GM06990 (cell line): ENCODE results near the gene BORCS6.

ENCODE experiments used
- DNase-seq: peaks from one replicate; pipeline ENCODE4 v3.0.0-alpha.2; 2011; ENCODE audit not compliant: insufficient read length; ENCODE audit errors: extremely low read depth
- H3K27me3 ChIP-seq: replicated peaks from 2 replicates; pipeline ENCODE4 v1.6.0; 2011; ENCODE audit warnings: low read length; ENCODE audit not compliant: control insufficient read depth, insufficient read depth
- H3K36me3 ChIP-seq: 2 replicates; pipeline ENCODE4 v1.5.1; 2011; ENCODE audit warnings: low read length; ENCODE audit not compliant: control insufficient read depth, insufficient read depth
- H3K4me3 ChIP-seq: replicated peaks from 2 replicates; pipeline ENCODE4 v1.5.1; 2011; ENCODE audit warnings: low read depth, mild to moderate bottlenecking, control low read depth, low read length
- CTCF ChIP-seq: IDR thresholded peaks from 2 replicates; pipeline ENCODE4 v1.5.1; 2011; ENCODE audit warnings: low read length, control low read depth, mild to moderate bottlenecking, inconsistent platforms; ENCODE audit not compliant: insufficient read depth, poor library complexity, severe bottlenecking

Gene BORCS6

GRCh38 chr17:8161289-8162232, 28.4 kb downstream of the BORCS6 start:
- Histone ChIP-seq H3K4me3 (peak overlapping the region; percentile 95), H3K27me3 (no peaks in the 10 kb centered on the region), H3K36me3 (peaks cover 5% of the 10 kb centered on the region)
- DNase-seq = no peak
- no peak for TF ChIP-seq CTCF

GRCh38 chr17:8160741-8161221, 29.2 kb downstream of the BORCS6 start:
- Histone ChIP-seq H3K27me3 (no peaks in the 10 kb centered on the region), H3K4me3 (no peak overlapping the region), H3K36me3 (peaks cover 5% of the 10 kb centered on the region)
- DNase-seq = no peak
- no peak for TF ChIP-seq CTCF

- H3K27me3 ChIP-seq = no peaks in the 10 kb centered on the region
- H3K4me3 ChIP-seq = no peak overlapping the region
- DNase-seq = no peak
- peaks cover 5% of the 10 kb centered on the region for H3K36me3 ChIP-seq
- TF ChIP-seq CTCF = no peak
Observed at GRCh38 chr17:8160224-8160577, 29.8 kb downstream of the BORCS6 start.

DNA sequence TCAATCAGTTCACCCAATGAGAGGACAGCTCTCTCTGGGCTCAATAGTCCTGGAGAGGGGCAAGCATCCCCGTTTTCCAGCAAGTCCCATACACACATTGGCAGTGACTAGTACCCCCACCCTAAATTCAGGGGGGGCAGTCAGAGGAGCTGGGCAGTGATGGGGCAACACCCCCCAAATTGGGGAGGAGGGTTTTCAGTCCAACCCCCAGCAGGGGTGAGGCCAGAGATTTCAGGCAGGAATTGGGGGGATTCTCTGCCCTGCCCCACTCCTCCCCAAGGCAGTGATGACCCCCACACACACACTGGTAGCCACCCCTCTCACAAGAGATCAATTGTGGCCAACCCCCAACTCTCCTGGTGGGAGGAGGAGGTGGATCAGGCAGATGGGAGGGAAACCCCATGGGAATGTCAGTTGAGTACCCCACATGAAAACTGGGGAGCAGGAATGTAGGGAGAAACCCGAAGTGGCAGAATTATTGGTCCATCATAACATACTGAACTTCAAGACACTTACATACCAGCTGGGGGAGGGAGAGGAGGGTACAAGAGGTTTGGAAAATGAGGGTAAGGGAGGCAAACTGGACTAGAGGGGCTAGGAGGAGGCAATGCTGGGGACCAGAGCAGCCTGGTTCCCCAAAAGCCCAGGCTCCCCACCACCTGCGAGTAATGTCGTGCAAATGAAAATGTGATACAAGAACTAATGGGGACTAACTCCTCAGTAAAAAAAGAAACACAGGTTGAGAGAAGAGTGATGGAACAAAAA, 30.3 kb downstream of the BORCS6 start:
- H3K27me3 ChIP-seq = no peaks in the 10 kb centered on the region
- DNase-seq = no peak
- no peak for TF ChIP-seq CTCF
- H3K4me3 ChIP-seq = no peak overlapping the region
- peaks cover 5% of the 10 kb centered on the region for H3K36me3 ChIP-seq

- no peak overlapping the region for H3K4me3 ChIP-seq
- peaks cover 5% of the 10 kb centered on the region for H3K36me3 ChIP-seq
- TF ChIP-seq CTCF = no peak
- no peak for DNase-seq
- no peaks in the 10 kb centered on the region for H3K27me3 ChIP-seq
Observed at GRCh38 chr17:8159032-8159400, 31.0 kb downstream of the BORCS6 start.
